GM12878 (cell line): ENCODE results near the gene EYS. TPM values are rescaled to one million over a fixed set of nuclear protein-coding genes. Genes with fewer than 3 reads are reported as not detected.

ENCODE experiments used
- ATAC-seq: fragments of 200-7000 bp; cut with Tn5 transposase; 3 replicates; pipeline ENCODE4 v1.9.1; 2020; ENCODE audit warnings: mild to moderate bottlenecking, moderate library complexity
- BruUV-seq: library from RNA; stranded (reverse); fragments of 400-500 nt; replicated peaks from 2 replicates; lab custom pipeline; 2021; lab: Mats Ljungman, UMichigan
- CTCF ChIA-PET: fragments of 300-600 bp; sonication (Branson Sonifier 250); formaldehyde crosslinking; extraction: SDS; loops from one replicate; lab custom pipeline; 2021; ENCODE audit warnings: inconsistent platforms; lab: Yijun Ruan, JAX
- POLR2A ChIA-PET: fragments of 350-600 bp; formaldehyde crosslinking; extraction: SDS; loops from one replicate; lab custom pipeline; 2021; ENCODE audit warnings: inconsistent platforms; lab: Charles Lee
- RAD21 ChIA-PET: fragments of 300-600 bp; sonication (Branson Sonifier 250); formaldehyde crosslinking; loops from one replicate; lab custom pipeline; 2023; ENCODE audit warnings: antibody characterized with exemption; ENCODE audit not compliant: unreplicated experiment; lab: Charles Lee
- SMC1A ChIA-PET: fragments of 300-600 bp; sonication (Branson Sonifier 250); formaldehyde crosslinking; loops from one replicate; lab custom pipeline; 2023; ENCODE audit not compliant: unreplicated experiment, uncharacterized antibody; lab: Charles Lee
- DNase-seq: peaks from one replicate; pipeline ENCODE4 v3.0.0-alpha.2; 2011; ENCODE audit warnings: low read depth, low spot score
- FAIRE-seq: peaks from 3 replicates; lab custom pipeline; 2011; peaks lifted over from hg19 to GRCh38; lab: Jason Lieb, UNC
- H2AFZ ChIP-seq: 2 replicates; pipeline ENCODE4 v1.6.0; 2011; ENCODE audit warnings: low read depth, low read length, control low read depth; ENCODE audit not compliant: control insufficient read depth
- H3K27ac ChIP-seq: 2 replicates; pipeline ENCODE4 v1.5.1; 2011; ENCODE audit warnings: control low read depth; ENCODE audit not compliant: control insufficient read depth, insufficient read depth
- H3K27me3 ChIP-seq, 2 experiments: replicated peaks in 1 of 2; 2 replicates each; pipeline versions ENCODE4 v1.6.0 to v1.6.1; 2011; ENCODE audit warnings: low read length in 1 of 2; ENCODE audit not compliant: control insufficient read depth in 2 of 2, insufficient read depth in 2 of 2
- H3K36me3 ChIP-seq, 2 experiments: 2 replicates each; pipeline ENCODE4 v1.5.1; 2011; ENCODE audit warnings: low read length in 1 of 2; ENCODE audit not compliant: control insufficient read depth in 2 of 2, insufficient read depth in 2 of 2
- H3K4me1 ChIP-seq: 2 replicates; pipeline ENCODE4 v1.6.1; 2011; ENCODE audit warnings: mild to moderate bottlenecking, low read length, moderate library complexity, mixed read lengths; ENCODE audit not compliant: control insufficient read depth, insufficient read depth
- H3K4me2 ChIP-seq: 2 replicates; pipeline ENCODE4 v1.6.0; 2011; ENCODE audit warnings: control low read depth; ENCODE audit not compliant: control insufficient read depth, insufficient read depth
- H3K4me3 ChIP-seq: fragments of 200-600 bp; sonication (generic); 2 replicates; pipeline ENCODE4 v1.5.1; 2016
- H3K79me2 ChIP-seq: 2 replicates; pipeline ENCODE4 v1.6.0; 2011; ENCODE audit warnings: low read length; ENCODE audit not compliant: control insufficient read depth, insufficient read depth
- H3K9ac ChIP-seq: 2 replicates; pipeline ENCODE4 v1.8.0; 2011; ENCODE audit warnings: low read length, control low read depth, mixed read lengths; ENCODE audit not compliant: control insufficient read depth, insufficient read depth
- H3K9me3 ChIP-seq: replicated peaks from 3 replicates; pipeline ENCODE4 v1.5.1; 2011; ENCODE audit warnings: mild to moderate bottlenecking, low read length; ENCODE audit not compliant: control insufficient read depth, insufficient read depth
- H4K20me1 ChIP-seq: 2 replicates; pipeline ENCODE4 v1.6.0; 2011; ENCODE audit not compliant: control insufficient read depth, insufficient read depth
- CBFB ChIP-seq: IDR thresholded peaks from 2 replicates; pipeline ENCODE4 v1.6.1; 2016; ENCODE audit warnings: antibody characterized with exemption, low read depth
- CEBPB ChIP-seq, 2 experiments: fragments of 150-350 bp in 1 of 2; IDR thresholded peaks; 2 replicates each; pipeline ENCODE4 v1.6.1; 2012 to 2014; ENCODE audit warnings: low read depth in 2 of 2, low read length in 2 of 2, borderline replicate concordance in 1 of 2, inconsistent platforms in 1 of 2
- CUX1 ChIP-seq: IDR thresholded peaks from 2 replicates; pipeline ENCODE4 v1.6.1; 2012; ENCODE audit warnings: improper control_type of control experiment, low read depth, low read length; ENCODE audit not compliant: insufficient replicate concordance
- DPF2 ChIP-seq: fragments of 450-650 bp; IDR thresholded peaks from 2 replicates; pipeline ENCODE4 v1.6.1; 2017; ENCODE audit warnings: mild to moderate bottlenecking
- ESRRA ChIP-seq: IDR thresholded peaks from 2 replicates; pipeline ENCODE4 v1.6.1; 2012; ENCODE audit warnings: mild to moderate bottlenecking, low read length, improper control_type of control experiment
- EZH2 ChIP-seq: IDR thresholded peaks from 2 replicates; pipeline ENCODE4 v1.6.1; 2012; ENCODE audit warnings: low read depth, mild to moderate bottlenecking, control low read depth, inconsistent platforms, low read length, borderline replicate concordance; ENCODE audit not compliant: control insufficient read depth
- FOS ChIP-seq: IDR thresholded peaks from 3 replicates; pipeline ENCODE4 v1.6.1; 2011; ENCODE audit warnings: borderline replicate concordance; ENCODE audit not compliant: insufficient read length; ENCODE audit errors: extremely low read depth
- GATAD2B ChIP-seq: fragments of 450-650 bp; conservative IDR thresholded peaks from 2 replicates; pipeline ENCODE4 v1.6.1; 2017; ENCODE audit warnings: low read depth, mild to moderate bottlenecking, moderate library complexity
- MEF2B ChIP-seq: fragments of 450-650 bp; IDR thresholded peaks from 2 replicates; pipeline ENCODE4 v1.6.1; 2018; ENCODE audit warnings: mild to moderate bottlenecking, moderate library complexity; ENCODE audit not compliant: partially characterized antibody, poor library complexity, severe bottlenecking
- MLLT1 ChIP-seq: fragments of 450-650 bp; IDR thresholded peaks from 2 replicates; pipeline ENCODE4 v1.6.1; 2016; ENCODE audit warnings: mild to moderate bottlenecking
- MTA3 ChIP-seq: IDR thresholded peaks from 2 replicates; pipeline ENCODE4 v1.6.1; 2012; ENCODE audit warnings: low read length, inconsistent platforms, borderline replicate concordance
- NFYB ChIP-seq: IDR thresholded peaks from 2 replicates; pipeline ENCODE4 v1.6.1; 2011; ENCODE audit warnings: low read depth, mild to moderate bottlenecking, low read length, improper control_type of control experiment, moderate library complexity; ENCODE audit not compliant: insufficient read depth
- SRF ChIP-seq, 2 experiments: IDR thresholded peaks; 2 replicates each; pipeline ENCODE4 v1.6.1; 2011; ENCODE audit warnings: low read depth in 2 of 2, low read length in 2 of 2, mild to moderate bottlenecking in 1 of 2, moderate library complexity in 1 of 2
- YBX1 ChIP-seq: fragments of 450-650 bp; IDR thresholded peaks from 2 replicates; pipeline ENCODE4 v1.6.1; 2016; ENCODE audit warnings: antibody characterized with exemption
- ZNF207 ChIP-seq: fragments of 450-650 bp; IDR thresholded peaks from 2 replicates; pipeline ENCODE4 v1.6.1; 2014; ENCODE audit warnings: antibody characterized with exemption, mild to moderate bottlenecking, borderline replicate concordance
- ZNF622 ChIP-seq: fragments of 450-650 bp; IDR thresholded peaks from 2 replicates; pipeline ENCODE4 v1.6.1; 2017; ENCODE audit warnings: mild to moderate bottlenecking, inconsistent platforms
- ZZZ3 ChIP-seq: IDR thresholded peaks from 2 replicates; pipeline ENCODE4 v1.6.1; 2011; ENCODE audit warnings: low read depth; ENCODE audit not compliant: control insufficient read depth, insufficient read length
- WGBS: methylation state at CpG from one replicate; pipeline ENCODE4 v1.1.6; 2016; ENCODE audit warnings: low lambda C conversion rate; ENCODE audit not compliant: insufficient replicate concordance, insufficient coverage; ENCODE audit errors: missing lambda C conversion rate; 5-methylcytosine and 5-hydroxymethylcytosine counted together
- in situ Hi-C: fragments of 300-500 bp; cut with MboI; formaldehyde crosslinking; loops from 9 replicates; pipeline ENCODE4 v1.14.3; 2018; ENCODE audit warnings: mixed read lengths
- intact Hi-C: fragments of 100-400 bp; cut with micrococcal nuclease; formaldehyde crosslinking; loops from one replicate; pipeline ENCODE4 v1.14.2; 2022; ENCODE audit not compliant: unreplicated experiment
- polyA plus RNA-seq, 11 experiments: library from polyadenylated mRNA; depleted of rRNA in 4 of 11; unstranded in 6 of 11; stranded (reverse) in 5 of 11; fragments of >200 nt; fragmentation: Nextera tagmentation in 4 of 11; fragmentation: Illumina TruSeq in 1 of 11; extraction: Ambion mirVana in 4 of 11; extraction: Trizol in 1 of 11; gene quantifications; 1 replicate in 1 of 11; 2 replicates in 10 of 11; pipeline versions ENCODE4 v1.2.1 to v1.2.3, GENCODE V29; 2011 to 2016; ENCODE audit warnings: inconsistent platforms in 2 of 11, missing spikeins in 2 of 11, low read depth in 1 of 11
- total RNA-seq, 4 experiments: library from RNA; depleted of rRNA in 3 of 4; stranded (reverse); fragments of >200 nt in 3 of 4; fragmentation: Illumina TruSeq in 1 of 4; extraction: Trizol in 1 of 4; gene quantifications; 2 replicates each; pipeline versions ENCODE4 v1.2.1 to v1.2.3, GENCODE V29; 2013 to 2021

EYS gene
- total and polyA plus RNA-seq, 10 of the 15 experiments (the other 5 are each of a cell fraction or from before 2014, with no cell fraction given): under 0.01 to 0.14 (median 0.02) TPM; not detected in 1

- Histone ChIP-seq H3K27ac (no peak overlapping the region), H3K9ac (no peak overlapping the region), H4K20me1 (no peaks in the 10 kb centered on the region), H3K4me3 (no peak overlapping the region), H3K79me2 (no peaks in the 10 kb centered on the region), H3K27me3 (no peaks in the 10 kb centered on the region), H3K4me2 (no peak overlapping the region), H3K36me3 (no peaks in the 10 kb centered on the region), H3K4me1 (no peaks in the 10 kb centered on the region), H3K9me3 (no peaks in the 10 kb centered on the region), H2AFZ (no peak overlapping the region)
- SMC1A ChIA-PET: no interaction called here
- in situ Hi-C loops: no loop called here
- 36% methylated on average over 4 of the region's 4 CpGs for WGBS
- POLR2A ChIA-PET: no interaction called here
- TF ChIP-seq MLLT1 (no peak), CBFB (no peak), DPF2 (no peak), FOS (no peak), CUX1 (no peak), MTA3 (no peak), ZNF207 (no peak), GATAD2B (no peak), ZZZ3 (no peak), ESRRA (no peak), YBX1 (no peak), MEF2B (no peak), SRF (IDR thresholded peaks at IDR 0.05; ENCODE audit: low read depth in 2 of 2, low read length in 2 of 2) (no peak), NFYB (no peak), ZNF622 (no peak), CEBPB (IDR thresholded peaks at IDR 0.05; ENCODE audit: borderline replicate concordance in 1 of 2, low read depth in 2 of 2, low read length in 2 of 2) (no peak), EZH2 (no peak)
- RAD21 ChIA-PET: no interaction called here
- no peak for FAIRE-seq
- BruUV-seq: no TSS peak
- no peak for DNase-seq
- CTCF ChIA-PET: no interaction called here
- ATAC-seq: no peak
- intact Hi-C loops: no loop called here
Observed at GRCh38 chr6:64729522-64729921, 977.5 kb downstream of the EYS start.
